ENCODE data around the gene ARSI.

The ARSI gene

GRCh38 chr5:150325426-150325825, 22.7 kb upstream of the ARSI start:
- DNase-seq = no peak

- no peak for DNase-seq
Observed at GRCh38 chr5:150323819-150324218, 21.1 kb upstream of the ARSI start.

GRCh38 chr5:150323092-150323491, 20.4 kb upstream of the ARSI start:
- no peak for DNase-seq

GRCh38 chr5:150322202-150322601, 19.5 kb upstream of the ARSI start:
- DNase-seq = no peak

- DNase-seq = no peak
Observed at GRCh38 chr5:150321784-150322183, 19.1 kb upstream of the ARSI start.

GRCh38 chr5:150321211-150321610, 18.5 kb upstream of the ARSI start:
- DNase-seq = no peak

- DNase-seq = no peak
Observed at GRCh38 chr5:150320044-150320613, 17.4 kb upstream of the ARSI start.

GRCh38 chr5:150319484-150319790, 16.7 kb upstream of the ARSI start:
- no peak for DNase-seq

- DNase-seq = no peak
Observed at GRCh38 chr5:150318613-150319483, 16.1 kb upstream of the ARSI start.

- no peak for DNase-seq
Observed at GRCh38 chr5:150317048-150318003, 14.6 kb upstream of the ARSI start.

- no peak for DNase-seq
Observed at GRCh38 chr5:150316320-150316719, 13.6 kb upstream of the ARSI start.

- no peak for DNase-seq
Observed at GRCh38 chr5:150315245-150315644, 12.5 kb upstream of the ARSI start.

- no peak for DNase-seq
Observed at GRCh38 chr5:150313921-150314716, 11.4 kb upstream of the ARSI start.

GRCh38 chr5:150313501-150313900, 10.8 kb upstream of the ARSI start:
- no peak for DNase-seq

GRCh38 chr5:150312518-150312917, 9.8 kb upstream of the ARSI start:
- DNase-seq = no peak

GRCh38 chr5:150311015-150311692, 8.4 kb upstream of the ARSI start:
- DNase-seq = no peak

GRCh38 chr5:150310246-150310645, 7.5 kb upstream of the ARSI start:
- no peak for DNase-seq

GRCh38 chr5:150309886-150310239, 7.2 kb upstream of the ARSI start:
- DNase-seq = no peak

GRCh38 chr5:150309101-150309885, 6.6 kb upstream of the ARSI start:
- DNase-seq = no peak

- DNase-seq = no peak
Observed at GRCh38 chr5:150307617-150308426, 5.1 kb upstream of the ARSI start.

GRCh38 chr5:150306775-150307174, 4.1 kb upstream of the ARSI start:
- DNase-seq = no peak
